ENCODE data around the gene DRGX. TPM values are rescaled to one million over a fixed set of nuclear protein-coding genes. Genes with fewer than 3 reads are reported as not detected.

Gene DRGX
- total RNA-seq, 5 donors from 2014 or later (not counting 1 experiment from before 2014, with no cell fraction given) = not detected

GRCh38 chr10:49370326-49371100 is 25.4 kb downstream of the DRGX start:
- ChIA-PET POLR2A (no interaction called here), CTCF (no interaction called here)
- 86% methylated on average over 4 of the region's 8 CpGs for WGBS (ENCODE audit: insufficient coverage)
- H3K9me3 ChIP-seq = no peaks in the 10 kb centered on the region
- no peak overlapping the region for H3K27ac ChIP-seq (ENCODE audit: low read length)
- Mint-ChIP-seq H3K27ac (no peak overlapping the region), H3K9me3 (no peaks in the 10 kb centered on the region), H3K4me1 (no peaks in the 10 kb centered on the region), H3K27me3 (peaks cover 3 to 6% of the 10 kb centered on the region in 2 donors), H3K4me3 (no peak overlapping the region), H3K36me3 (no peaks in the 10 kb centered on the region)
- H3K36me3 ChIP-seq (ENCODE audit: control insufficient read depth in 2 of 2, extremely low read depth in 1 of 2, insufficient read depth in 1 of 2, low read length in 1 of 2) = no peaks in the 10 kb centered on the region
- no peak for DNase-seq
- H3K27me3 ChIP-seq (replicated peaks in 1 of 2; ENCODE audit: control insufficient read depth in 2 of 2, extremely low read depth in 1 of 2, insufficient read depth in 2 of 2, low read length in 1 of 2) = peaks cover 0 to 16% of the 10 kb centered on the region in 2 experiments
- H3K4me1 ChIP-seq (ENCODE audit: control insufficient read depth in 1 of 2, extremely low read depth in 1 of 2, insufficient read depth in 2 of 2, low read length in 2 of 2) = no peaks in the 10 kb centered on the region
- no peak for ATAC-seq (replicated peaks in 1 of 4)
- H3K4me3 ChIP-seq (ENCODE audit: control insufficient read depth in 1 of 2, extremely low read depth in 1 of 2, low read length in 1 of 2) = no peak overlapping the region

GRCh38 chr10:49369216-49370162 is 26.4 kb downstream of the DRGX start:
- Histone ChIP-seq H3K4me1 (ENCODE audit: control insufficient read depth in 1 of 2, extremely low read depth in 1 of 2, insufficient read depth in 2 of 2, low read length in 2 of 2) (no peaks in the 10 kb centered on the region), H3K9me3 (no peaks in the 10 kb centered on the region), H3K4me3 (ENCODE audit: control insufficient read depth in 1 of 2, extremely low read depth in 1 of 2, low read length in 1 of 2) (no peak overlapping the region), H3K27me3 (replicated peaks in 1 of 2; ENCODE audit: control insufficient read depth in 2 of 2, extremely low read depth in 1 of 2, insufficient read depth in 2 of 2, low read length in 1 of 2) (peaks cover 0 to 22% of the 10 kb centered on the region in 2 experiments), H3K36me3 (ENCODE audit: control insufficient read depth in 2 of 2, extremely low read depth in 1 of 2, insufficient read depth in 1 of 2, low read length in 1 of 2) (no peaks in the 10 kb centered on the region), H3K27ac (ENCODE audit: low read length) (no peak overlapping the region)
- ChIA-PET POLR2A (no interaction called here), CTCF (no interaction called here)
- peaks cover 3 to 6% of the 10 kb centered on the region in 2 donors for H3K27me3 Mint-ChIP-seq
- ATAC-seq (replicated peaks in 1 of 4) = no peak
- H3K27ac Mint-ChIP-seq = no peak overlapping the region
- H3K9me3 Mint-ChIP-seq = no peaks in the 10 kb centered on the region
- 76% methylated on average over 4 of the region's 14 CpGs for WGBS (ENCODE audit: insufficient coverage)
- no peak overlapping the region for H3K4me3 Mint-ChIP-seq
- no peaks in the 10 kb centered on the region for H3K4me1 Mint-ChIP-seq
- DNase-seq = no peak
- H3K36me3 Mint-ChIP-seq = no peaks in the 10 kb centered on the region

- 69% methylated on average over 4 of the region's 4 CpGs for WGBS (ENCODE audit: insufficient coverage)
- no peak for DNase-seq
- H3K27ac Mint-ChIP-seq = no peak overlapping the region
Measured at GRCh38 chr10:49368256-49368655, 27.6 kb downstream of the DRGX start.

GRCh38 chr10:49367600-49367999 is 28.3 kb downstream of the DRGX start:
- peaks cover 6 to 8% of the 10 kb centered on the region in 2 donors for H3K27me3 Mint-ChIP-seq
- H3K4me3 Mint-ChIP-seq = no peak overlapping the region
- Histone ChIP-seq H3K27ac (ENCODE audit: low read length) (no peak overlapping the region), H3K27me3 (replicated peaks in 1 of 2; ENCODE audit: control insufficient read depth in 2 of 2, extremely low read depth in 1 of 2, insufficient read depth in 2 of 2, low read length in 1 of 2) (peaks cover 0 to 20% of the 10 kb centered on the region in 2 experiments), H3K4me3 (ENCODE audit: control insufficient read depth in 1 of 2, extremely low read depth in 1 of 2, low read length in 1 of 2) (no peak overlapping the region), H3K9me3 (no peaks in the 10 kb centered on the region), H3K36me3 (ENCODE audit: control insufficient read depth in 2 of 2, extremely low read depth in 1 of 2, insufficient read depth in 1 of 2, low read length in 1 of 2) (no peaks in the 10 kb centered on the region), H3K4me1 (ENCODE audit: control insufficient read depth in 1 of 2, extremely low read depth in 1 of 2, insufficient read depth in 2 of 2, low read length in 2 of 2) (no peaks in the 10 kb centered on the region)
- H3K27ac Mint-ChIP-seq = no peak overlapping the region
- 65% methylated on average over 4 of the region's 5 CpGs for WGBS (ENCODE audit: insufficient coverage)
- CTCF ChIA-PET = no interaction called here
- POLR2A ChIA-PET = no interaction called here
- H3K4me1 Mint-ChIP-seq = no peaks in the 10 kb centered on the region
- no peaks in the 10 kb centered on the region for H3K9me3 Mint-ChIP-seq
- H3K36me3 Mint-ChIP-seq = no peaks in the 10 kb centered on the region
- no peak for ATAC-seq (replicated peaks in 1 of 4)
- no peak for DNase-seq

More at GRCh38 chr10:49368256-49368655, 27.6 kb downstream of the DRGX start:
- Histone ChIP-seq H3K4me1 (ENCODE audit: control insufficient read depth in 1 of 2, extremely low read depth in 1 of 2, insufficient read depth in 2 of 2, low read length in 2 of 2) (no peaks in the 10 kb centered on the region), H3K27ac (ENCODE audit: low read length) (no peak overlapping the region), H3K36me3 (ENCODE audit: control insufficient read depth in 2 of 2, extremely low read depth in 1 of 2, insufficient read depth in 1 of 2, low read length in 1 of 2) (no peaks in the 10 kb centered on the region), H3K9me3 (no peaks in the 10 kb centered on the region), H3K27me3 (replicated peaks in 1 of 2; ENCODE audit: control insufficient read depth in 2 of 2, extremely low read depth in 1 of 2, insufficient read depth in 2 of 2, low read length in 1 of 2) (peaks cover 0 to 20% of the 10 kb centered on the region in 2 experiments), H3K4me3 (ENCODE audit: control insufficient read depth in 1 of 2, extremely low read depth in 1 of 2, low read length in 1 of 2) (no peak overlapping the region)
- ATAC-seq (replicated peaks in 1 of 4) = no peak
- ChIA-PET POLR2A (no interaction called here), CTCF (no interaction called here)
- Mint-ChIP-seq H3K36me3 (no peaks in the 10 kb centered on the region), H3K27me3 (peaks cover 6 to 8% of the 10 kb centered on the region in 2 donors), H3K4me1 (no peaks in the 10 kb centered on the region), H3K4me3 (no peak overlapping the region), H3K9me3 (no peaks in the 10 kb centered on the region)

GRCh38 chr10:49366460-49366859 is 29.4 kb downstream of the DRGX start:
- Mint-ChIP-seq H3K27me3 (peaks cover 8 to 11% of the 10 kb centered on the region in 2 donors), H3K36me3 (no peaks in the 10 kb centered on the region), H3K4me3 (no peak overlapping the region), H3K27ac (no peak overlapping the region), H3K9me3 (no peaks in the 10 kb centered on the region), H3K4me1 (no peaks in the 10 kb centered on the region)
- Histone ChIP-seq H3K9me3 (no peaks in the 10 kb centered on the region), H3K27me3 (replicated peaks in 1 of 2; ENCODE audit: control insufficient read depth in 2 of 2, extremely low read depth in 1 of 2, insufficient read depth in 2 of 2, low read length in 1 of 2) (peaks cover 0 to 23% of the 10 kb centered on the region in 2 experiments), H3K4me3 (ENCODE audit: control insufficient read depth in 1 of 2, extremely low read depth in 1 of 2, low read length in 1 of 2) (no peak overlapping the region), H3K27ac (ENCODE audit: low read length) (no peak overlapping the region), H3K36me3 (ENCODE audit: control insufficient read depth in 2 of 2, extremely low read depth in 1 of 2, insufficient read depth in 1 of 2, low read length in 1 of 2) (no peaks in the 10 kb centered on the region), H3K4me1 (ENCODE audit: control insufficient read depth in 1 of 2, extremely low read depth in 1 of 2, insufficient read depth in 2 of 2, low read length in 2 of 2) (no peaks in the 10 kb centered on the region)
- no peak for ATAC-seq (replicated peaks in 1 of 4)
- DNase-seq = no peak
- ChIA-PET CTCF (no interaction called here), POLR2A (no interaction called here)
- WGBS (ENCODE audit: insufficient coverage) = 93% methylated on average over 2 of the region's 4 CpGs

GRCh38 chr10:49365675-49366415 is 30.0 kb downstream of the DRGX start:
- no peaks in the 10 kb centered on the region for H3K9me3 ChIP-seq
- POLR2A ChIA-PET = no interaction called here
- WGBS (ENCODE audit: insufficient coverage) = 86% methylated on average over 17 of the region's 23 CpGs
- H3K27me3 Mint-ChIP-seq = peaks cover 8 to 11% of the 10 kb centered on the region in 2 donors
- H3K36me3 ChIP-seq (ENCODE audit: control insufficient read depth in 2 of 2, extremely low read depth in 1 of 2, insufficient read depth in 1 of 2, low read length in 1 of 2) = no peaks in the 10 kb centered on the region
- H3K4me1 ChIP-seq (ENCODE audit: control insufficient read depth in 1 of 2, extremely low read depth in 1 of 2, insufficient read depth in 2 of 2, low read length in 2 of 2) = no peaks in the 10 kb centered on the region
- H3K4me3 Mint-ChIP-seq = no peak overlapping the region
- no peaks in the 10 kb centered on the region for H3K4me1 Mint-ChIP-seq
- ATAC-seq (replicated peaks in 1 of 4) = no peak
- H3K4me3 ChIP-seq (ENCODE audit: control insufficient read depth in 1 of 2, extremely low read depth in 1 of 2, low read length in 1 of 2) = no peak overlapping the region
- H3K27ac ChIP-seq (ENCODE audit: low read length) = no peak overlapping the region
- CTCF ChIA-PET = no interaction called here
- no peak for DNase-seq
- no peaks in the 10 kb centered on the region for H3K9me3 Mint-ChIP-seq
- H3K27ac Mint-ChIP-seq = no peak overlapping the region
- H3K27me3 ChIP-seq (replicated peaks in 1 of 2; ENCODE audit: control insufficient read depth in 2 of 2, extremely low read depth in 1 of 2, insufficient read depth in 2 of 2, low read length in 1 of 2) = peaks cover 0 to 23% of the 10 kb centered on the region in 2 experiments
- no peaks in the 10 kb centered on the region for H3K36me3 Mint-ChIP-seq

All from T-cell (primary cell).